Measurements from ENCODE around the gene FRMD3. TPM values are rescaled to one million over a fixed set of nuclear protein-coding genes. Genes with fewer than 3 reads are reported as not detected.
A peak's percentile ranks its signal among the peaks of the same experiment; 100 is the strongest.

FRMD3 gene
- total RNA-seq, 1 experiment from 2014 or later, result 1.4 TPM

DNA sequence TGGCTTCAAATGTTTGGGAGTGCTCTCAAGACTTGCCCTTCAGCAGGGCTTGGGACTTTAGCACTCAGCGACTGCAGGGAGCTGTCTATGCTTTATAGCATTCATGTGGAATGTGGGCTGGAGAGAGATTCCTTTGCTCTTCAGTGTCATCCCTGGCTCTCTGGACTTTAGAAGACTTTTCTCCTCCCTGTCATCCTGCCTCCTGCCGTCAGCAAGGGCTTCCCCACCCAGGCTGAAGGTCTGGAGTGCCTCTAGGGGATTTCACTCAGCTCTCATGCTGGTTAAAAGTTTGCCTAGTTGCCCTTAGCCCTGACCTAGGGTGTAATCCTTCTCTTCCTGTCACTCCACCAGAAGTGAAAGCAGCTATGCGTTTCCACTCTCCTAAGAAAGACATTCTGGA, 210.9 kb downstream of the FRMD3 start:
- ChIA-PET POLR2A (no interaction called here), CTCF (interaction anchor here (0.8 to 3.2 kb wide), 4 partner anchors 107 to 269 kb away, joined by 3 to 21 read pairs (median 4); no protein-coding TSS in a partner anchor)
- Mint-ChIP-seq H3K4me1 (peaks cover 7% of the 10 kb centered on the region), H3K4me3 (no peak overlapping the region), H3K27ac (no peak overlapping the region), H3K36me3 (no peaks in the 10 kb centered on the region), H3K9me3 (peaks cover 21% of the 10 kb centered on the region), H3K27me3 (ENCODE audit: low read depth) (no peaks in the 10 kb centered on the region; the same call in 1 of the 2 replicates)
- ATAC-seq (peak; percentile 71; the same call in 1 of the 2 replicates), DNase-seq (ENCODE audit: low spot score) (no peak)
- no peak for TF ChIP-seq RELA (CRISPR knock-in tag; IDR thresholded peaks at IDR 0.05; ENCODE audit: borderline replicate concordance)
- TF ChIP-seq, protein P1, sequence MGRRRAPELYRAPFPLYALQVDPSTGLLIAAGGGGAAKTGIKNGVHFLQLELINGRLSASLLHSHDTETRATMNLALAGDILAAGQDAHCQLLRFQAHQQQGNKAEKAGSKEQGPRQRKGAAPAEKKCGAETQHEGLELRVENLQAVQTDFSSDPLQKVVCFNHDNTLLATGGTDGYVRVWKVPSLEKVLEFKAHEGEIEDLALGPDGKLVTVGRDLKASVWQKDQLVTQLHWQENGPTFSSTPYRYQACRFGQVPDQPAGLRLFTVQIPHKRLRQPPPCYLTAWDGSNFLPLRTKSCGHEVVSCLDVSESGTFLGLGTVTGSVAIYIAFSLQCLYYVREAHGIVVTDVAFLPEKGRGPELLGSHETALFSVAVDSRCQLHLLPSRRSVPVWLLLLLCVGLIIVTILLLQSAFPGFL (CRISPR knock-in tag; IDR thresholded peaks at IDR 0.05; ENCODE audit: borderline replicate concordance), result no peak
- TF ChIP-seq ESRRA (CRISPR knock-in tag; IDR thresholded peaks at IDR 0.05; ENCODE audit: borderline replicate concordance), result no peak
- TF ChIP-seq, protein P2, sequence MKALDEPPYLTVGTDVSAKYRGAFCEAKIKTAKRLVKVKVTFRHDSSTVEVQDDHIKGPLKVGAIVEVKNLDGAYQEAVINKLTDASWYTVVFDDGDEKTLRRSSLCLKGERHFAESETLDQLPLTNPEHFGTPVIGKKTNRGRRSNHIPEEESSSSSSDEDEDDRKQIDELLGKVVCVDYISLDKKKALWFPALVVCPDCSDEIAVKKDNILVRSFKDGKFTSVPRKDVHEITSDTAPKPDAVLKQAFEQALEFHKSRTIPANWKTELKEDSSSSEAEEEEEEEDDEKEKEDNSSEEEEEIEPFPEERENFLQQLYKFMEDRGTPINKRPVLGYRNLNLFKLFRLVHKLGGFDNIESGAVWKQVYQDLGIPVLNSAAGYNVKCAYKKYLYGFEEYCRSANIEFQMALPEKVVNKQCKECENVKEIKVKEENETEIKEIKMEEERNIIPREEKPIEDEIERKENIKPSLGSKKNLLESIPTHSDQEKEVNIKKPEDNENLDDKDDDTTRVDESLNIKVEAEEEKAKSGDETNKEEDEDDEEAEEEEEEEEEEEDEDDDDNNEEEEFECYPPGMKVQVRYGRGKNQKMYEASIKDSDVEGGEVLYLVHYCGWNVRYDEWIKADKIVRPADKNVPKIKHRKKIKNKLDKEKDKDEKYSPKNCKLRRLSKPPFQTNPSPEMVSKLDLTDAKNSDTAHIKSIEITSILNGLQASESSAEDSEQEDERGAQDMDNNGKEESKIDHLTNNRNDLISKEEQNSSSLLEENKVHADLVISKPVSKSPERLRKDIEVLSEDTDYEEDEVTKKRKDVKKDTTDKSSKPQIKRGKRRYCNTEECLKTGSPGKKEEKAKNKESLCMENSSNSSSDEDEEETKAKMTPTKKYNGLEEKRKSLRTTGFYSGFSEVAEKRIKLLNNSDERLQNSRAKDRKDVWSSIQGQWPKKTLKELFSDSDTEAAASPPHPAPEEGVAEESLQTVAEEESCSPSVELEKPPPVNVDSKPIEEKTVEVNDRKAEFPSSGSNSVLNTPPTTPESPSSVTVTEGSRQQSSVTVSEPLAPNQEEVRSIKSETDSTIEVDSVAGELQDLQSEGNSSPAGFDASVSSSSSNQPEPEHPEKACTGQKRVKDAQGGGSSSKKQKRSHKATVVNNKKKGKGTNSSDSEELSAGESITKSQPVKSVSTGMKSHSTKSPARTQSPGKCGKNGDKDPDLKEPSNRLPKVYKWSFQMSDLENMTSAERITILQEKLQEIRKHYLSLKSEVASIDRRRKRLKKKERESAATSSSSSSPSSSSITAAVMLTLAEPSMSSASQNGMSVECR (CRISPR knock-in tag; IDR thresholded peaks at IDR 0.05; ENCODE audit: borderline replicate concordance), result no peak
- no peak for TF ChIP-seq ZNF219 (CRISPR knock-in tag; IDR thresholded peaks at IDR 0.05; ENCODE audit: borderline replicate concordance)
- no peak for TF ChIP-seq FOXP1 (CRISPR knock-in tag; IDR thresholded peaks at IDR 0.05; ENCODE audit: borderline replicate concordance)
- TF ChIP-seq, protein P3, sequence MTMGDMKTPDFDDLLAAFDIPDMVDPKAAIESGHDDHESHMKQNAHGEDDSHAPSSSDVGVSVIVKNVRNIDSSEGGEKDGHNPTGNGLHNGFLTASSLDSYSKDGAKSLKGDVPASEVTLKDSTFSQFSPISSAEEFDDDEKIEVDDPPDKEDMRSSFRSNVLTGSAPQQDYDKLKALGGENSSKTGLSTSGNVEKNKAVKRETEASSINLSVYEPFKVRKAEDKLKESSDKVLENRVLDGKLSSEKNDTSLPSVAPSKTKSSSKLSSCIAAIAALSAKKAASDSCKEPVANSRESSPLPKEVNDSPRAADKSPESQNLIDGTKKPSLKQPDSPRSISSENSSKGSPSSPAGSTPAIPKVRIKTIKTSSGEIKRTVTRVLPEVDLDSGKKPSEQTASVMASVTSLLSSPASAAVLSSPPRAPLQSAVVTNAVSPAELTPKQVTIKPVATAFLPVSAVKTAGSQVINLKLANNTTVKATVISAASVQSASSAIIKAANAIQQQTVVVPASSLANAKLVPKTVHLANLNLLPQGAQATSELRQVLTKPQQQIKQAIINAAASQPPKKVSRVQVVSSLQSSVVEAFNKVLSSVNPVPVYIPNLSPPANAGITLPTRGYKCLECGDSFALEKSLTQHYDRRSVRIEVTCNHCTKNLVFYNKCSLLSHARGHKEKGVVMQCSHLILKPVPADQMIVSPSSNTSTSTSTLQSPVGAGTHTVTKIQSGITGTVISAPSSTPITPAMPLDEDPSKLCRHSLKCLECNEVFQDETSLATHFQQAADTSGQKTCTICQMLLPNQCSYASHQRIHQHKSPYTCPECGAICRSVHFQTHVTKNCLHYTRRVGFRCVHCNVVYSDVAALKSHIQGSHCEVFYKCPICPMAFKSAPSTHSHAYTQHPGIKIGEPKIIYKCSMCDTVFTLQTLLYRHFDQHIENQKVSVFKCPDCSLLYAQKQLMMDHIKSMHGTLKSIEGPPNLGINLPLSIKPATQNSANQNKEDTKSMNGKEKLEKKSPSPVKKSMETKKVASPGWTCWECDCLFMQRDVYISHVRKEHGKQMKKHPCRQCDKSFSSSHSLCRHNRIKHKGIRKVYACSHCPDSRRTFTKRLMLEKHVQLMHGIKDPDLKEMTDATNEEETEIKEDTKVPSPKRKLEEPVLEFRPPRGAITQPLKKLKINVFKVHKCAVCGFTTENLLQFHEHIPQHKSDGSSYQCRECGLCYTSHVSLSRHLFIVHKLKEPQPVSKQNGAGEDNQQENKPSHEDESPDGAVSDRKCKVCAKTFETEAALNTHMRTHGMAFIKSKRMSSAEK (CRISPR knock-in tag; IDR thresholded peaks at IDR 0.05; ENCODE audit: borderline replicate concordance), result no peak
- TF ChIP-seq TEAD1 (CRISPR knock-in tag; IDR thresholded peaks at IDR 0.05), result no peak
- TF ChIP-seq, protein P4, sequence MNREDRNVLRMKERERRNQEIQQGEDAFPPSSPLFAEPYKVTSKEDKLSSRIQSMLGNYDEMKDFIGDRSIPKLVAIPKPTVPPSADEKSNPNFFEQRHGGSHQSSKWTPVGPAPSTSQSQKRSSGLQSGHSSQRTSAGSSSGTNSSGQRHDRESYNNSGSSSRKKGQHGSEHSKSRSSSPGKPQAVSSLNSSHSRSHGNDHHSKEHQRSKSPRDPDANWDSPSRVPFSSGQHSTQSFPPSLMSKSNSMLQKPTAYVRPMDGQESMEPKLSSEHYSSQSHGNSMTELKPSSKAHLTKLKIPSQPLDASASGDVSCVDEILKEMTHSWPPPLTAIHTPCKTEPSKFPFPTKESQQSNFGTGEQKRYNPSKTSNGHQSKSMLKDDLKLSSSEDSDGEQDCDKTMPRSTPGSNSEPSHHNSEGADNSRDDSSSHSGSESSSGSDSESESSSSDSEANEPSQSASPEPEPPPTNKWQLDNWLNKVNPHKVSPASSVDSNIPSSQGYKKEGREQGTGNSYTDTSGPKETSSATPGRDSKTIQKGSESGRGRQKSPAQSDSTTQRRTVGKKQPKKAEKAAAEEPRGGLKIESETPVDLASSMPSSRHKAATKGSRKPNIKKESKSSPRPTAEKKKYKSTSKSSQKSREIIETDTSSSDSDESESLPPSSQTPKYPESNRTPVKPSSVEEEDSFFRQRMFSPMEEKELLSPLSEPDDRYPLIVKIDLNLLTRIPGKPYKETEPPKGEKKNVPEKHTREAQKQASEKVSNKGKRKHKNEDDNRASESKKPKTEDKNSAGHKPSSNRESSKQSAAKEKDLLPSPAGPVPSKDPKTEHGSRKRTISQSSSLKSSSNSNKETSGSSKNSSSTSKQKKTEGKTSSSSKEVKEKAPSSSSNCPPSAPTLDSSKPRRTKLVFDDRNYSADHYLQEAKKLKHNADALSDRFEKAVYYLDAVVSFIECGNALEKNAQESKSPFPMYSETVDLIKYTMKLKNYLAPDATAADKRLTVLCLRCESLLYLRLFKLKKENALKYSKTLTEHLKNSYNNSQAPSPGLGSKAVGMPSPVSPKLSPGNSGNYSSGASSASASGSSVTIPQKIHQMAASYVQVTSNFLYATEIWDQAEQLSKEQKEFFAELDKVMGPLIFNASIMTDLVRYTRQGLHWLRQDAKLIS (CRISPR knock-in tag; IDR thresholded peaks at IDR 0.05; ENCODE audit: borderline replicate concordance), result no peak
- no peak for TF ChIP-seq SMAD4 (CRISPR knock-in tag; IDR thresholded peaks at IDR 0.05)
- no peak for TF ChIP-seq IRF2 (CRISPR knock-in tag; IDR thresholded peaks at IDR 0.05; ENCODE audit: borderline replicate concordance, low read depth)
- TF ChIP-seq, protein P5, sequence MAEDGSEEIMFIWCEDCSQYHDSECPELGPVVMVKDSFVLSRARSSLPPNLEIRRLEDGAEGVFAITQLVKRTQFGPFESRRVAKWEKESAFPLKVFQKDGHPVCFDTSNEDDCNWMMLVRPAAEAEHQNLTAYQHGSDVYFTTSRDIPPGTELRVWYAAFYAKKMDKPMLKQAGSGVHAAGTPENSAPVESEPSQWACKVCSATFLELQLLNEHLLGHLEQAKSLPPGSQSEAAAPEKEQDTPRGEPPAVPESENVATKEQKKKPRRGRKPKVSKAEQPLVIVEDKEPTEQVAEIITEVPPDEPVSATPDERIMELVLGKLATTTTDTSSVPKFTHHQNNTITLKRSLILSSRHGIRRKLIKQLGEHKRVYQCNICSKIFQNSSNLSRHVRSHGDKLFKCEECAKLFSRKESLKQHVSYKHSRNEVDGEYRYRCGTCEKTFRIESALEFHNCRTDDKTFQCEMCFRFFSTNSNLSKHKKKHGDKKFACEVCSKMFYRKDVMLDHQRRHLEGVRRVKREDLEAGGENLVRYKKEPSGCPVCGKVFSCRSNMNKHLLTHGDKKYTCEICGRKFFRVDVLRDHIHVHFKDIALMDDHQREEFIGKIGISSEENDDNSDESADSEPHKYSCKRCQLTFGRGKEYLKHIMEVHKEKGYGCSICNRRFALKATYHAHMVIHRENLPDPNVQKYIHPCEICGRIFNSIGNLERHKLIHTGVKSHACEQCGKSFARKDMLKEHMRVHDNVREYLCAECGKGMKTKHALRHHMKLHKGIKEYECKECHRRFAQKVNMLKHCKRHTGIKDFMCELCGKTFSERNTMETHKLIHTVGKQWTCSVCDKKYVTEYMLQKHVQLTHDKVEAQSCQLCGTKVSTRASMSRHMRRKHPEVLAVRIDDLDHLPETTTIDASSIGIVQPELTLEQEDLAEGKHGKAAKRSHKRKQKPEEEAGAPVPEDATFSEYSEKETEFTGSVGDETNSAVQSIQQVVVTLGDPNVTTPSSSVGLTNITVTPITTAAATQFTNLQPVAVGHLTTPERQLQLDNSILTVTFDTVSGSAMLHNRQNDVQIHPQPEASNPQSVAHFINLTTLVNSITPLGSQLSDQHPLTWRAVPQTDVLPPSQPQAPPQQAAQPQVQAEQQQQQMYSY (CRISPR knock-in tag; IDR thresholded peaks at IDR 0.05), result no peak
- TF ChIP-seq NFATC4 (CRISPR knock-in tag; IDR thresholded peaks at IDR 0.05), result no peak
- TF ChIP-seq NFYB (CRISPR knock-in tag; conservative IDR thresholded peaks at IDR 0.05; ENCODE audit: low read depth), result no peak
- no peak for TF ChIP-seq SP1 (CRISPR knock-in tag; conservative IDR thresholded peaks at IDR 0.05)
- no peak for TF ChIP-seq NR1H2 (CRISPR knock-in tag; IDR thresholded peaks at IDR 0.05)
- TF ChIP-seq, protein P6, sequence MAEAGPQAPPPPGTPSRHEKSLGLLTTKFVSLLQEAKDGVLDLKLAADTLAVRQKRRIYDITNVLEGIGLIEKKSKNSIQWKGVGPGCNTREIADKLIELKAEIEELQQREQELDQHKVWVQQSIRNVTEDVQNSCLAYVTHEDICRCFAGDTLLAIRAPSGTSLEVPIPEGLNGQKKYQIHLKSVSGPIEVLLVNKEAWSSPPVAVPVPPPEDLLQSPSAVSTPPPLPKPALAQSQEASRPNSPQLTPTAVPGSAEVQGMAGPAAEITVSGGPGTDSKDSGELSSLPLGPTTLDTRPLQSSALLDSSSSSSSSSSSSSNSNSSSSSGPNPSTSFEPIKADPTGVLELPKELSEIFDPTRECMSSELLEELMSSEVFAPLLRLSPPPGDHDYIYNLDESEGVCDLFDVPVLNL (CRISPR knock-in tag; IDR thresholded peaks at IDR 0.05; ENCODE audit: borderline replicate concordance, low read depth), result no peak
- TF ChIP-seq, protein P7, sequence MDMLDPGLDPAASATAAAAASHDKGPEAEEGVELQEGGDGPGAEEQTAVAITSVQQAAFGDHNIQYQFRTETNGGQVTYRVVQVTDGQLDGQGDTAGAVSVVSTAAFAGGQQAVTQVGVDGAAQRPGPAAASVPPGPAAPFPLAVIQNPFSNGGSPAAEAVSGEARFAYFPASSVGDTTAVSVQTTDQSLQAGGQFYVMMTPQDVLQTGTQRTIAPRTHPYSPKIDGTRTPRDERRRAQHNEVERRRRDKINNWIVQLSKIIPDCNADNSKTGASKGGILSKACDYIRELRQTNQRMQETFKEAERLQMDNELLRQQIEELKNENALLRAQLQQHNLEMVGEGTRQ (CRISPR knock-in tag; IDR thresholded peaks at IDR 0.05), result no peak

All from WTC11 (cell line).